NCI-H2171 (cell line): Measurements from ENCODE around the gene IFI30.

Experiments
- DNase-seq: peaks from one replicate; lab custom pipeline; 2025; lab: John Stamatoyannopoulos, UW

Gene IFI30

GRCh38 chr19:18171605-18172327, 1.8 kb upstream of the IFI30 start:
- no peak for DNase-seq

GRCh38 chr19:18172331-18173053, 1.1 kb upstream of the IFI30 start:
- no peak for DNase-seq

DNA sequence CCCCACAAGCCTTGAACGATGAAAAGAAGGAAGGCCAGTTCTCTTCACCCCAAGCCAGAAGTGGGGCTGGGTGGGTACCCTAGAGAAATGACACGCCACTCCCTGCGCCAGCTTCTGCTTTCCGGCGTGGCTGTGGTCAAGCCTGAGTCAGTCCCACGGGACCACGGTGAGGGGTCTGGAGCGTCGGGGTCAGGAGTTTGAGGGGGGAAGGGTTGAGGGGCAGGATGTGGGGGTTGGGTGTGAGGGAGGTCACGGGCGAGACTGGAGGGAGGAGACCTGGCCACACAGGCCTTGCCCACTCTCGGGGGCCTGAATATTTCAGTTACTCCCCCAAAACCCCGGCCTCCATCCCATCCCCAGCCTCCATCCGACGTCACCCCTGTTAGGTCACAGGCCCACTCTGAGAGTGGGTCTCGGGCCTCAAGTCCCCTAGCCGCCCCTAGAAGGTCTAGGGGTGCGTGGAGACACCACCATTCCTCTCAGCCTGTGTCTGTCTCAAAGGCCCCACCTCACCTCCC, 500 bp upstream of the IFI30 start:
- DNase-seq = no peak

- no peak for DNase-seq
These were observed 1.4 kb downstream of the IFI30 start for GRCh38 chr19:18174983-18175382.

- DNase-seq = no peak
These were observed 3.0 kb downstream of the IFI30 start for GRCh38 chr19:18176367-18177310.

- DNase-seq = no peak
These were observed 6.3 kb downstream of the IFI30 start for GRCh38 chr19:18179957-18180356.

- no peak for DNase-seq
These were observed 9.9 kb downstream of the IFI30 start for GRCh38 chr19:18183529-18183928.

DNA sequence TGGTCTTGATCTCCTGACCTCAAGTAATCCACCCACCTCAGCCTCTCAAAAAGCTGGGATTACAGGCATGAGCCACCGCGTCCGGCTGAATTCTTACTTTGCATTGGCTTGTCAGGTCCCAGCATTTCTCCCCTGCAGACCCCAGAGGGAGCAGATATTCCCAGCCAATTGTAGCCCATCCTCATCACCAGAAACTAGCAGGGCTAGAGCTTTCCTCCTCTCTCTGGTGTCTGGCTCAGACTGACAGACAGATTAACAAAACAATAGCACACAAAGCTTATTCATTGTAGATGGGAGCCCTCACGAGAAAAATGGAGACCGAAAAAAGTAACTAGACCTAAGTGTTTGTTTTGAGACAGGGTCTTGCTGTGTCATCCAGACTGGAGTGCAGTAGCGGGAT, 11.9 kb downstream of the IFI30 start:
- DNase-seq = no peak

GRCh38 chr19:18190278-18190677, 16.7 kb downstream of the IFI30 start:
- DNase-seq = no peak

GRCh38 chr19:18191640-18192062, 18.0 kb downstream of the IFI30 start:
- no peak for DNase-seq

- peak; percentile 99 for DNase-seq
These were observed 19.2 kb downstream of the IFI30 start, which contains the start of gene MPV17L2 for GRCh38 chr19:18192673-18193387. Gene MPV17L2 (plus strand): TSS chr19:18193218. CDS start chr19:18193282, 64 bp downstream.

DNA sequence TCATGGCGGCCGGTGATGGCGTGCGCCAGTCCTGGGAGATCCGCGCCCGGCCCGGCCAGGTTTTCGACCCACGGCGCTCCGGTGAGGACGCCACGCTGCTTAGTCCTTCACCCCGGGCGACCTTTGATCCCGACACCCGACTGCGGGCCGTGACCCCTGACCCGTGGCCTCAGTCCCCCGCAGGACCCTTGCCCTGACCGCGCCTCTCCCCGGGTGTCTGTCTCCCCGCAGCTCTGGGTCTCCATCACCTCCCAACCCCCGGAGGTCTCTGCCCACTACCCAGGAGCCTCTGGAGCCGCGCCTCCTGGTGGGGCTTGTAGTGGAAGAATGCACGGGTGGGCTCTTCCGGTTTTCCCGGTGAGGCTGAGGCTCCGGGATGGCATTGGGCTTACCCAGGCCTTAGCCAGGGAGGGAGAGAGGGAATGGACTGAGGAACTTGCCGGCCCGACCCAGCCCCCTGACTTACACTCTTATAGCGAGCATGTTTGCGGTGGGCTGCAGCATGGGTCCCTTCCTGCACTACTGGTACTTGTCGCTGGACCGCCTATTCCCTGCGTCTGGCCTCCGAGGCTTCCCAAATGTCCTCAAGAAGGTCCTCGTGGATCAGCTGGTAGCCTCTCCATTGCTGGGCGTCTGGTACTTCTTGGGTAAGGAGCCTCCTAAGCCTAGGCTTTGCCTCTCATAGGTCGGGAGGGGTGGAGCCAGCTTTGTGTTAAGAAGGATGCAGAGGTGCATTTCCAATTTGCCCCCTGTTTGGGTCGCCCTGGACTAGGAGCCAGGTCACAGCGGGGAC, 20.0 kb downstream of the IFI30 start:
- no peak for DNase-seq

DNA sequence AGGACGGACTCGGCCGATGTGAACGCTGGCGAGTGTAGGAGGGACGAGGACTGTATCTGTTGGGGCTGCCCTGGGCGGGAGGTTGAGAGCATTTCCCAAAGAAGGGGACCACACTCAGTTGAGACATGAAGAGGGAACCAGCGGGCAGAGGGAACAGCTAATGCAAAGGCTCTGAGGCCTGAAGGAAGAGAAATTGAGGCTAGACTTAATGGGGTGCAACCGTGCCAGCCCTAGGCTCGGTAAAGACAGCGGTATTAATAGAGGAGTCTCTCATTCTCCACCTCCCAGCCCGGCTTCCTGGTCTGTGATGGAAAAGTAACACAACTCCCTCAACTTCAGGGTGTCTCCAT, 20.5 kb downstream of the IFI30 start:
- no peak for DNase-seq

DNA sequence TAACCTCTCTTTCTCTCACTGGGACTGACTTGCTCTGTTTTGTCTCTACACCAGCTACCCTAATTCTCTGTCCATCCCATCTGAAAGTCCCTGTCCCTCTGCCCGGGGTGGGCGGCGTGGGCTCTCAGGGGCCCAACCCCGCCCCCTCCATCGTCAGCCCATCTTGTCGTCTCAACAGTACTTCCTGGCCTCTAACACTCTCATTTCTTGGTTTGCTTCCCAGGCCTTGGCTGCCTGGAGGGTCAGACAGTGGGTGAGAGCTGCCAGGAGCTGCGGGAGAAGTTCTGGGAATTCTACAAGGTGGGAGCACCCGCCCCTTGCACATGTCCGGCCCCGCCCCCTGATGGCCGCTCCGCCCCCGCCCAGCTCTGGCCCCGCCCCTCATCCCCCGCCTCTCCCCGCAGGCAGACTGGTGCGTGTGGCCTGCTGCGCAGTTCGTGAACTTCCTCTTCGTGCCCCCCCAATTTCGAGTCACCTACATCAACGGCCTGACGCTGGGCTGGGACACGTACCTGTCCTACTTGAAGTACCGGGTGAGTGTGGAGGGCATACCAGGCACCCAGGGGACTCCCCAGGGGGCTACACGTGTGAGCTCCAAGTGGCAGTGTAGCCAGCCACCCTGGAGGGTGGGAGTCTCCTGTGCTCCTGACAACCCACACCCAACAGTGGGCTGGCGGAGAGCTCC, 21.1 kb downstream of the IFI30 start:
- no peak for DNase-seq

DNA sequence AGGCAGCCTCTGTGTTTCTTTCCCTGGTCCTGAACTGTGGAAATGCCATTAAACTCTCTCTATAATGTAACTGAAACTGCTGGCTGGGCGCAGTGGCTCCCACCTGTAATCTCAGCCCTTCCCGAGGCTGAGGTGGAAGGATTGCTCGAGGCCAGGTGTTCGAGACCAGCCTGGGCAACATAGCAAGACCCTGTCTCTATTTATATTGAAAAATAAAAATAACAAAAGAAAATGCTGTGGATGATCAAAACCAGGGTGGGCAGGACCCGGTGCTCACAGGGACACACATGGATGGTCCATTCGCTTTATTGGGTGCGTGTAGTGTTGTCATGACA, 22.9 kb downstream of the IFI30 start:
- DNase-seq = no peak

GRCh38 chr19:18197306-18197705, 23.7 kb downstream of the IFI30 start:
- DNase-seq = no peak

DNA sequence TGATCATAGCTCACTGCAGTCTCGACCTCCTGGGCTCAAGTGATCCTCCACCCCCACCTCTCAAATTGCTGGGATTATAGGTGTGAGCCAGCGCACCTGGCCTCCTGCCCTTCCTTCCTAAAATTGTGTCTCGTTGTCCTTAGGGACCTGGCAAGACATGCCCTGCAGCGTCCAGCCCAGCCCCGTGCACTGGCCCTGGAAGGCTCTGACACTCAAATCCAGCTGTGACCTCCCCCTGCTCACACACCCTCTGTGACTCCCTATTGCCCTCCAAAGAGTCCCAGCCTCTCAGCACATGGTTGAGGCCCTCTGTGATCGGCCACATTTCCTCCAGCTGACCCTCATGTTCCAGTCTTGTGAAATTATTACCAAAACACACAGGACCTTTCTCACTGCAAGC, 24.3 kb downstream of the IFI30 start:
- no peak for DNase-seq

DNA sequence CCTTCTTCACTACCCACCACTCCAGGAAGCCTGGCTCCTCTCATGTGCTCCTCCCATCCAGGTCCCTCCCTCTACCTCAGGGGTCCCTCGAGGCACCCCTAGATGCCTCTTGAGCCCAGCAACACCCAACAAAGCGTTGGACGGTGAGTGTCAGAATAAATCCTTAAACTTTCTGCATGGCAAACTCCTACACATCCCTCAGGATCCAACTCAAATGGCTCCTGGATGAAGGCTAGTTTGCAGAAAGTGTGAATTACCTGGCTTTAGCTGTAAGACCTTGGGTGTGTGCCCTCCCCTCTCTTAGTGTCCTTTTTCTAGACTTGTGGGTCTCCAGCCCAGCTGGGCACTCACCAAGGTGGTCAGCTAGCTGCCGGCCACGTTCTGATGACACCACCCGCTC, 24.8 kb downstream of the IFI30 start:
- DNase-seq = no peak

DNA sequence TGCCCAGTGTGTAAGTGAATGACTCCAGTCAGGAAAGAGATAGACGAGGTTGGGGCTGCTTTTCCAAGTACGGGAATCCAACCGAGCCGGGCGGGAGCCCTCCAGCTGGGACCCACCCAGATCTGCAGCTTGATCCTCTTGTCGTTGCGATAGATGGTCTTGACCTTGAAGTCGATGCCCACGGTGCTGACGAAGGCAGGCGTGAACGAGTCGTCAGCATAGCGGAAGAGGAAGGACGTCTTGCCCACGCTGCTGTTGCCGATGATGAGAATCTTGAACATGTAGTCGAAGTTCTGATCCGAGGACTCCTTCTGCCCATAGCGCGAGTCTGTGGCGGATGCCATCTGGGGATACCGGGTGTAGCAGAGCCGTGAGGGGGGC, 28.8 kb downstream of the IFI30 start:
- DNase-seq = no peak

DNA sequence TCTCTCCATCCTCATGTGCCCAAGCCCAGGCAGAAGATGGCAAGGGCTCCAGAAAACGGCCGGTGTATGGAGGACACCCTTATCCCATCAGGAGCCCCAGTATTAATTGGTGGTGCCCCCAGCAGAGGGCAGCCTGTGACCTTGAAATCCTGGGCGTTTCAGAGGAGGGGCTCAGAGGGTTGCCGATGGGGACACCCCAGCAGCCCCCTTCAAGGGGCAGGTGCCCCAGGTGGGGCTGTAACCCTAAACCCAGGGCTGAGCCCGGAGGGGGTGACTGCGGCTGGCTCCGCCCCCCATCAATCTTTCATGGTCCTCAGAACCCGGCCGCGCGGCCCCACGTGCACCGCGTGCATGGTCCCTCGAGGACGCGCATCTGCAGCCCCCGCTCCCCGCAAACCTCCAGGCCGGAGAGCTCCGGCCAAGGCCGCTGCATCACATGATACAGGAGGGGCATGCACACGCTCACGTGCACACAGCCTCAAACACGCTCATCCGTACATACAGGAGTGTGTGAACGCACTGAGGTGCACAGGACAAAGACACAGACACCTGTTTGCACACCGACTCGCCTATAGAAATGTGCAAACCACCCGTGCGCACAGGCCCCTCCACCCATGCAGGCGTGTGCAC, 29.3 kb downstream of the IFI30 start:
- DNase-seq = peak; percentile 15
